Upper lobe of right lung (tissue), 1 donor: ENCODE data around the gene CARD19. TPM values are rescaled to one million over a fixed set of nuclear protein-coding genes. Genes with fewer than 3 reads are reported as not detected.
A peak's percentile ranks its signal among the peaks of the same experiment; 100 is the strongest.

Source experiments
- ATAC-seq: fragments of 200-7000 bp; cut with Tn5 transposase; one replicate; pipeline ENCODE4 v1.9.1; 2020; ENCODE audit warnings: mild to moderate bottlenecking, moderate library complexity
- DNase-seq: peaks from one replicate; pipeline ENCODE4 v3.0.0-alpha.2; 2020
- H3K27ac ChIP-seq: fragments of 200-600 bp; one replicate; pipeline ENCODE4 v1.8.0; 2022
- H3K27me3 ChIP-seq: fragments of 200-600 bp; one replicate; pipeline ENCODE4 v1.8.0; 2022; ENCODE audit warnings: mild to moderate bottlenecking
- H3K36me3 ChIP-seq: fragments of 200-600 bp; one replicate; pipeline ENCODE4 v1.8.0; 2022
- H3K4me1 ChIP-seq: fragments of 200-600 bp; one replicate; pipeline ENCODE4 v1.8.0; 2022
- H3K4me3 ChIP-seq: fragments of 200-600 bp; one replicate; pipeline ENCODE4 v1.8.0; 2022; ENCODE audit warnings: mild to moderate bottlenecking
- H3K9me3 ChIP-seq: fragments of 200-600 bp; one replicate; pipeline ENCODE4 v1.8.0; 2022
- CTCF ChIP-seq: fragments of 200-600 bp; IDR thresholded peaks from one replicate; pipeline ENCODE4 v1.8.0; 2022; ENCODE audit warnings: antibody characterized with exemption
- intact Hi-C: fragments of 100-400 bp; cut with DNase I; formaldehyde crosslinking; loops from one replicate; pipeline ENCODE4 v1.11.0; 2022
- total RNA-seq: library from RNA; stranded (reverse); fragmentation: NEBNext Ultra II Directional; extraction: Animal tissue kit (Norgen Biotek cat#: 25700); gene quantifications from one replicate; pipeline ENCODE4 v1.2.1, GENCODE V29; 2021
- donor health status: DM: no; HTN: yes; CAD: no; lungs with severe emphysema.

CARD19 gene
- total RNA-seq, 1 donor from 2014 or later: 31.8 TPM

DNA sequence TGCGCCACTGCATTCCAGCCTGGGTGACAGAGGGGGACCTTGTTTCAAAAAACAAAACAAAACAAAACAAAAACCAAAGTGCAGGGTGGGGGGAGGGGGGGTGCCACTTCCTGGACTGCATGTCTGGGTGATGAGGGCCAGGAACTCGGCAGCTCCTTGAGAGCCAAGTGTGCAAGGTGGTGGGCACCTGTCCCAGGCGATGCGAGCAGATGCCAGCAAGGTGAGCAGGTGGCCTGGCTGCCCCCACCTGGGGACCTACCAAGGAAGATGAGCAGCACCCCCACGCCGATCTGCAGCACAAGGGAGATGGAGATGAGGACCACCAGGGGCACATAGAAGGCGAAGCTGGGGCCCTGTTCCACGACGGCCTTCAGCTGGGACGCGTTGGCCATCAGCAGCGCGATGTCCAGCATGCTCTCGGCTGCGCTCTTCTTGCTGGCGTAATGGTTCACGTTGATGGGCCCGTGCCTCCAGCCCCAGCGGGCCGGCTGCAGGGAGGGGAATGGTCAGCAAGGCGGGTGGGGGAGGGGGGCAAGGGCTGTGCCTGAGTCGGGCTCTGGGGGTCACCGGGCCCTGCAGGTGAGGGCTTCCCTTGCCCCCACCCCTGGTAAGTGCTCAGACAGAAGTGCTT is 30.2 kb downstream of the CARD19 start:
- TF ChIP-seq CTCF: no peak
- peaks cover 28% of the 10 kb centered on the region for H3K36me3 ChIP-seq
- intact Hi-C loops: no loop called here
- H3K27me3 ChIP-seq: no peaks in the 10 kb centered on the region
- H3K4me1 ChIP-seq: peaks cover 49% of the 10 kb centered on the region
- H3K27ac ChIP-seq: peak overlapping the region; percentile 60
- peak; percentile 61 for DNase-seq
- no peak for ATAC-seq
- no peak overlapping the region for H3K4me3 ChIP-seq
- H3K9me3 ChIP-seq: no peaks in the 10 kb centered on the region

GRCh38 chr9:93126825-93127368 is 30.9 kb downstream of the CARD19 start:
- TF ChIP-seq CTCF: no peak
- peak; percentile 52 for ATAC-seq
- Histone ChIP-seq H3K27ac (peak overlapping the region; percentile 60), H3K9me3 (no peaks in the 10 kb centered on the region), H3K36me3 (peaks cover 28% of the 10 kb centered on the region), H3K4me3 (no peak overlapping the region), H3K27me3 (no peaks in the 10 kb centered on the region), H3K4me1 (peaks cover 55% of the 10 kb centered on the region)
- DNase-seq: peak; percentile 72
- intact Hi-C loops: no loop called here

GRCh38 chr9:93127395-93127911 is 31.4 kb downstream of the CARD19 start:
- Histone ChIP-seq H3K4me3 (no peak overlapping the region), H3K27ac (peak overlapping the region; percentile 60), H3K9me3 (no peaks in the 10 kb centered on the region), H3K36me3 (peaks cover 28% of the 10 kb centered on the region), H3K4me1 (peaks cover 61% of the 10 kb centered on the region), H3K27me3 (no peaks in the 10 kb centered on the region)
- intact Hi-C loops: no loop called here
- DNase-seq: peak; percentile 83
- no peak for TF ChIP-seq CTCF
- peak; percentile 65 for ATAC-seq

DNA sequence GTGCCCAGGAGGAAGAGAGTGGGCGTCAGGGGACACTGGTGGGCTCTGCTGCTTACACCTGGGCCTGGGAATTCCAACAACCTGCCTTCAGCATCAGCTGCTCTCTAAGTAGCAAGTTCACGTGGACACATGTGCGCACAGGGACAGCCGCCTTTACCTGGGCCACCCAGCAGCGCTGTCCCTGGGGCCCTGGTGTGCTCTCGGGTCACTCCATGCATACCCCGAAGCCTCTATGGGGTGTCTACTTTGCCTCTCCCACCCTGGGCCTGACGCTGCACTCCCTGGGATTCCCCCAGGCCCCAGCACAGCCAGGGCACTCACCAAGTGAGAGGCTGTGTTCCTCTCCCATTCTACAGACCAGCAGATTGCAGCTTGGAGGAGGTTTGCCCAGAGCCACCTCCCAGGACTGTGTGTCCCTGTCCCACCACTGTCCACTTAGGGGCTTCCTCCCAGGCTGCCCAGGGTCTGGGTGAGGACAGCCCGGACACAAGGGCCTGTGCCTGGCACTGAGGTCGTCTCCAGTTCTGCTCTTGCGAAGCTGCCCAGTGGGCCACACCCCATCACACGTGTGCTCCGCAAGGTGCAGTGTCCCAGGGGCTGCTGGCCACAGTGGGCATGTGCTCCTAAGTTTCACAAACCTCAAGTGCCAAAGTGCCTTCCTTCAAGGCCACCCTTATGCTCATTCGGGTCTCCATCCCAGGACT is 32.1 kb downstream of the CARD19 start:
- Histone ChIP-seq H3K36me3 (peaks cover 23% of the 10 kb centered on the region), H3K9me3 (no peaks in the 10 kb centered on the region), H3K27me3 (no peaks in the 10 kb centered on the region), H3K27ac (peak overlapping the region; percentile 60), H3K4me1 (peaks cover 68% of the 10 kb centered on the region), H3K4me3 (no peak overlapping the region)
- ATAC-seq (no peak), DNase-seq (peak; percentile 35)
- TF ChIP-seq CTCF: no peak
- intact Hi-C loops: no loop called here

DNA sequence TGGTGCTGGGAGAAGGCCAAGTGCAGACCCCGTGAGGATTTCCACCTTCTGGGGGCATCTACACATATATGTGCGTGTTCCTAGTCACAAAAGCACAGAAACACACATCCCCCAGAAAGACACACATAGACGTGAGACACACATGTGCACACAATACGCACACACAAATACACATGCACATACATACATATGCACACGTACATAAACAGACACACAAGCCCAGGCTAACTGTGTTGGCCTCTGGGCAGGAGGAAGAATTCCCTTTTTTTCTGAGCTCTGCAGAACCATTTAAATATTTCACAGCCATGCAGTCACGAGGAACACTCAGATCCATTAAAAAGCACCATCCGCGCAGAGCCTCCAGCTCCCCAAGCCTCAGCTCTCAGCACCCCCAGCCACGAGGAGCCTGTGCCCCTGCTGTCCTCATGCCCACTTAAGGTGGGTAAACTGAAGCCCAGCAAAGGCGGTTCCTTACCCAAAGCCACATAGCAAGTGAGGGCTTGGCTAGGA is 32.8 kb downstream of the CARD19 start:
- DNase-seq: no peak
- peak overlapping the region; percentile 17 for H3K27ac ChIP-seq
- H3K4me1 ChIP-seq: peaks cover 71% of the 10 kb centered on the region
- no peaks in the 10 kb centered on the region for H3K9me3 ChIP-seq
- no peak overlapping the region for H3K4me3 ChIP-seq
- H3K36me3 ChIP-seq: peaks cover 19% of the 10 kb centered on the region
- intact Hi-C loops: no loop called here
- H3K27me3 ChIP-seq: no peaks in the 10 kb centered on the region
- no peak for ATAC-seq
- TF ChIP-seq CTCF: no peak
